ENCODE measurements around the gene HDAC4. TPM values are rescaled to one million over a fixed set of nuclear protein-coding genes. Genes with fewer than 3 reads are reported as not detected.

HDAC4 gene
- total RNA-seq, 1 experiment from 2014 or later = 47.6 TPM

DNA sequence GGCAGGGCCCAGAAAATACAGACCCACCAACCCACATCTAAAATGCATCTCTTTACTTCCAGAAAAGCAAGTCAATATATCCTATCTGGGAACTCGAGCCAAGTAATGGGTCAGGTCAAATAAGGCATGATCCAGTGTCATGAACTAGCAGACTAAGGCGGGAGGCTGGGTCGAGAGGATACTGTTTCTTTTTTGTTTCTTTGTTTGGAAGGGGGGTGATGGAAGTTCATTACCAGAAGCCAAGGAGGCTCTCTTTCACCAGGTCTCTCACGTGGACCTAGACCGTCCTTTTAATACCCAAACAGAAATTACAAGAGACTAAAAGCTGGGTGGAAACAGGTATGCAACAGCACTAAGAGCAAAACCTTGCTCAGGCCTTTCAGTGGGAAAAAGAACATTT lies 108.3 kb downstream of the HDAC4 start:
- ChIA-PET POLR2A (no interaction called here), RAD21 (ENCODE audit: low non-redundant PET in 1 of 2, low total read pairs in 2 of 2, uncharacterized antibody in 2 of 2, unreplicated experiment in 2 of 2) (no interaction called here), CTCF (no interaction called here)
- no peaks in the 10 kb centered on the region for H3K27me3 ChIP-seq (ENCODE audit: insufficient read depth, low read length)
- no peak overlapping the region for H2AFZ ChIP-seq (ENCODE audit: low read depth, low read length, poor library complexity, severe bottlenecking)
- H3K4me1 ChIP-seq (ENCODE audit: control insufficient read depth in 1 of 2, insufficient read depth in 2 of 2, low read length in 2 of 2) = peaks cover 0 to 56% of the 10 kb centered on the region in 2 experiments; a peak in 3 of 4 replicates
- H3K4me2 ChIP-seq (ENCODE audit: low read length) = no peak overlapping the region
- DNase-seq (ENCODE audit: low read depth, low spot score) = no peak
- H3K4me3 ChIP-seq (replicated peaks in 1 of 2; ENCODE audit: low read depth in 1 of 2, low read length in 2 of 2) = no peak overlapping the region
- no peak overlapping the region for H3K27ac ChIP-seq (ENCODE audit: low read depth, low read length)
- TF ChIP-seq YY1 (IDR thresholded peaks at IDR 0.05; ENCODE audit: extremely low read depth, insufficient replicate concordance, low read depth, low read length) (no peak), ELF1 (IDR thresholded peaks at IDR 0.05; ENCODE audit: borderline replicate concordance, low read depth) (no peak), EGR1 (IDR thresholded peaks at IDR 0.05; ENCODE audit: low read depth) (no peak)
- TF ChIP-seq, protein P1, sequence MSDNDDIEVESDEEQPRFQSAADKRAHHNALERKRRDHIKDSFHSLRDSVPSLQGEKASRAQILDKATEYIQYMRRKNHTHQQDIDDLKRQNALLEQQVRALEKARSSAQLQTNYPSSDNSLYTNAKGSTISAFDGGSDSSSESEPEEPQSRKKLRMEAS (IDR thresholded peaks at IDR 0.05) = no peak
- ATAC-seq = no peak
- H3K9me3 ChIP-seq (ENCODE audit: control insufficient read depth in 1 of 2, insufficient read depth in 1 of 2, low read depth in 1 of 2, low read length in 2 of 2) = no peaks in the 10 kb centered on the region
- no peaks in the 10 kb centered on the region for H3K36me3 ChIP-seq (ENCODE audit: control insufficient read depth in 1 of 2, insufficient read depth in 2 of 2, low read length in 2 of 2)
- H3K9me2 ChIP-seq (ENCODE audit: insufficient read depth) = no peaks in the 10 kb centered on the region
- no TSS peak for BruUV-seq (replicated peaks)
- peaks cover 18% of the 10 kb centered on the region; the same call in 1 of the 2 replicates for H3K79me2 ChIP-seq (ENCODE audit: insufficient read depth, low read length)
- intact Hi-C loops (cut with micrococcal nuclease) = no loop called here
- no peaks in the 10 kb centered on the region for H4K20me1 ChIP-seq (ENCODE audit: insufficient read depth)
- no peak overlapping the region for H3K9ac ChIP-seq (ENCODE audit: low read length)

DNA sequence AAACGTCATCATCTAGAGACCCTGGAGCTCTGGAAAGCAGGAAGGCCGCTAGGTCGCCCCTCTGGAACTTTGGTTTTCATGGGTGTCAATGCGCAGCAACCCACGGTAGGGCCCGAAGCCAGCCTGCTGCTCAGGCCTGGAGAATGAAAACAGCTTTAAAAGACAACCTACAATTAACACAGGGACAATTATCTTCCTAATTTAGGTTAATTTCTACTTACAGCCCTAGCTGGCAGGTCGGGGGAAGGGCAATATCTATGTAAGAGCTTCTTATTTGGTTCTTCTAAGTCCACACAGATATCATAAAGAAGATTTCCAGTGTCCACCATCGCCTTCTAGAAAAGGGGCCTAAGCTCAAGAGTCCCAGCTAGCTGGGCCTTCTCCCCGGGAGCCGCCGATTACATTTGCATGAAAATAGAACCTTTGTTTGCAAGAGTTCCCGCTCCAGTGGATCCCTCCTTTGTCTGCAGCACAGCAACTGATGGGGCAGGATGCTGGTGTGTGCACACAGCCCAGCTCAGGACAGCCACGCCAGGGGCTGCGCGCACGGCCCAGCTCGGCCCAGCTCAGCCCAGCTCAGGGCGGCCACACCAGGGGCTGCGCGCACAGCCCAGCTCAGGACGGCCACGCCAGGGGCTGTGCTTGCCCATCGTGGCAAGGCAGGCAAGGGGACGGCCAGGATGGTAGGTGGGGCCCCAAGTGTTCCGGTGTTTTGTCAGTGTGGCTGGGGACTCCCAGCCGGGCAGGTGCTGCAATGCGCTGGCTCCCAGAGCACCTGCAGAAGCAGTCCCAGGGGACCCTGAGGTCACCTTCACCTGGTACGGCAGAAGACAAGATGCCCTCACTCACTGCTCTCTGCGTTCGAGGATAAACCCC lies 109.1 kb downstream of the HDAC4 start:
- BruUV-seq (replicated peaks) = no TSS peak
- Histone ChIP-seq H3K9me3 (ENCODE audit: control insufficient read depth in 1 of 2, insufficient read depth in 1 of 2, low read depth in 1 of 2, low read length in 2 of 2) (no peaks in the 10 kb centered on the region), H3K27ac (ENCODE audit: low read depth, low read length) (no peak overlapping the region), H3K9ac (ENCODE audit: low read length) (no peak overlapping the region), H2AFZ (ENCODE audit: low read depth, low read length, poor library complexity, severe bottlenecking) (no peak overlapping the region), H3K36me3 (ENCODE audit: control insufficient read depth in 1 of 2, insufficient read depth in 2 of 2, low read length in 2 of 2) (no peaks in the 10 kb centered on the region), H3K4me1 (ENCODE audit: control insufficient read depth in 1 of 2, insufficient read depth in 2 of 2, low read length in 2 of 2) (peaks cover 0 to 55% of the 10 kb centered on the region in 2 experiments; a peak in 3 of 4 replicates), H3K79me2 (ENCODE audit: insufficient read depth, low read length) (peaks cover 18% of the 10 kb centered on the region; the same call in 1 of the 2 replicates), H3K9me2 (ENCODE audit: insufficient read depth) (no peaks in the 10 kb centered on the region), H3K4me2 (ENCODE audit: low read length) (no peak overlapping the region), H3K27me3 (ENCODE audit: insufficient read depth, low read length) (no peaks in the 10 kb centered on the region), H3K4me3 (replicated peaks in 1 of 2; ENCODE audit: low read depth in 1 of 2, low read length in 2 of 2) (no peak overlapping the region), H4K20me1 (ENCODE audit: insufficient read depth) (no peaks in the 10 kb centered on the region)
- CTCF ChIA-PET = no interaction called here
- RAD21 ChIA-PET (ENCODE audit: low non-redundant PET in 1 of 2, low total read pairs in 2 of 2, uncharacterized antibody in 2 of 2, unreplicated experiment in 2 of 2) = no interaction called here
- no peak for ATAC-seq
- DNase-seq (ENCODE audit: low read depth, low spot score) = no peak
- intact Hi-C loops (cut with micrococcal nuclease) = no loop called here
- POLR2A ChIA-PET = no interaction called here
- no peak for TF ChIP-seq EGR1 (IDR thresholded peaks at IDR 0.05; ENCODE audit: low read depth)
- TF ChIP-seq, protein P2, sequence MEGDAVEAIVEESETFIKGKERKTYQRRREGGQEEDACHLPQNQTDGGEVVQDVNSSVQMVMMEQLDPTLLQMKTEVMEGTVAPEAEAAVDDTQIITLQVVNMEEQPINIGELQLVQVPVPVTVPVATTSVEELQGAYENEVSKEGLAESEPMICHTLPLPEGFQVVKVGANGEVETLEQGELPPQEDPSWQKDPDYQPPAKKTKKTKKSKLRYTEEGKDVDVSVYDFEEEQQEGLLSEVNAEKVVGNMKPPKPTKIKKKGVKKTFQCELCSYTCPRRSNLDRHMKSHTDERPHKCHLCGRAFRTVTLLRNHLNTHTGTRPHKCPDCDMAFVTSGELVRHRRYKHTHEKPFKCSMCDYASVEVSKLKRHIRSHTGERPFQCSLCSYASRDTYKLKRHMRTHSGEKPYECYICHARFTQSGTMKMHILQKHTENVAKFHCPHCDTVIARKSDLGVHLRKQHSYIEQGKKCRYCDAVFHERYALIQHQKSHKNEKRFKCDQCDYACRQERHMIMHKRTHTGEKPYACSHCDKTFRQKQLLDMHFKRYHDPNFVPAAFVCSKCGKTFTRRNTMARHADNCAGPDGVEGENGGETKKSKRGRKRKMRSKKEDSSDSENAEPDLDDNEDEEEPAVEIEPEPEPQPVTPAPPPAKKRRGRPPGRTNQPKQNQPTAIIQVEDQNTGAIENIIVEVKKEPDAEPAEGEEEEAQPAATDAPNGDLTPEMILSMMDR (IDR thresholded peaks at IDR 0.05 in 2 of 3, conservative IDR thresholded peaks at IDR 0.05 in 1 of 3; ENCODE audit: borderline replicate concordance in 1 of 3, insufficient read depth in 1 of 3, low read depth in 2 of 3, low read length in 2 of 3) = no peak
- TF ChIP-seq, protein P1 (IDR thresholded peaks at IDR 0.05) = no peak
- TF ChIP-seq JUND (IDR thresholded peaks at IDR 0.05) = no peak
- no peak for TF ChIP-seq CBX3 (IDR thresholded peaks at IDR 0.05; ENCODE audit: low read depth)
- no peak for TF ChIP-seq YY1 (IDR thresholded peaks at IDR 0.05; ENCODE audit: extremely low read depth, insufficient replicate concordance, low read depth, low read length)
- TF ChIP-seq SP1 (IDR thresholded peaks at IDR 0.05; ENCODE audit: low read depth) = no peak
- TF ChIP-seq SIN3A (IDR thresholded peaks at IDR 0.05; ENCODE audit: low read depth) = no peak
- TF ChIP-seq ZFX (IDR thresholded peaks at IDR 0.05) = no peak
- no peak for TF ChIP-seq CEBPB (IDR thresholded peaks at IDR 0.05; ENCODE audit: low read depth)
- no peak for TF ChIP-seq ELF1 (IDR thresholded peaks at IDR 0.05; ENCODE audit: borderline replicate concordance, low read depth)
- TF ChIP-seq EZH2phosphoT487 (IDR thresholded peaks at IDR 0.05; ENCODE audit: borderline replicate concordance) = no peak
- TF ChIP-seq, protein P3, sequence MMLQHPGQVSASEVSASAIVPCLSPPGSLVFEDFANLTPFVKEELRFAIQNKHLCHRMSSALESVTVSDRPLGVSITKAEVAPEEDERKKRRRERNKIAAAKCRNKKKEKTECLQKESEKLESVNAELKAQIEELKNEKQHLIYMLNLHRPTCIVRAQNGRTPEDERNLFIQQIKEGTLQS (IDR thresholded peaks at IDR 0.05) = no peak
